GM12878 (cell line): ENCODE results near the gene PTPRC. TPM values are rescaled to one million over a fixed set of nuclear protein-coding genes. Genes with fewer than 3 reads are reported as not detected.

Source experiments
- ATAC-seq: fragments of 200-7000 bp; cut with Tn5 transposase; 3 replicates; pipeline ENCODE4 v1.9.1; 2020; ENCODE audit warnings: mild to moderate bottlenecking, moderate library complexity
- BruUV-seq: library from RNA; stranded (reverse); fragments of 400-500 nt; replicated peaks from 2 replicates; lab custom pipeline; 2021; lab: Mats Ljungman, UMichigan
- CTCF ChIA-PET: fragments of 300-600 bp; sonication (Branson Sonifier 250); formaldehyde crosslinking; extraction: SDS; loops from one replicate; lab custom pipeline; 2021; ENCODE audit warnings: inconsistent platforms; lab: Yijun Ruan, JAX
- POLR2A ChIA-PET: fragments of 350-600 bp; formaldehyde crosslinking; extraction: SDS; loops from one replicate; lab custom pipeline; 2021; ENCODE audit warnings: inconsistent platforms; lab: Charles Lee
- RAD21 ChIA-PET: fragments of 300-600 bp; sonication (Branson Sonifier 250); formaldehyde crosslinking; loops from one replicate; lab custom pipeline; 2023; ENCODE audit warnings: antibody characterized with exemption; ENCODE audit not compliant: unreplicated experiment; lab: Charles Lee
- SMC1A ChIA-PET: fragments of 300-600 bp; sonication (Branson Sonifier 250); formaldehyde crosslinking; loops from one replicate; lab custom pipeline; 2023; ENCODE audit not compliant: unreplicated experiment, uncharacterized antibody; lab: Charles Lee
- DNase-seq: peaks from one replicate; pipeline ENCODE4 v3.0.0-alpha.2; 2011; ENCODE audit warnings: low read depth, low spot score
- FAIRE-seq: peaks from 3 replicates; lab custom pipeline; 2011; peaks lifted over from hg19 to GRCh38; lab: Jason Lieb, UNC
- H2AFZ ChIP-seq: 2 replicates; pipeline ENCODE4 v1.6.0; 2011; ENCODE audit warnings: low read depth, low read length, control low read depth; ENCODE audit not compliant: control insufficient read depth
- H3K27ac ChIP-seq: 2 replicates; pipeline ENCODE4 v1.5.1; 2011; ENCODE audit warnings: control low read depth; ENCODE audit not compliant: control insufficient read depth, insufficient read depth
- H3K27me3 ChIP-seq, 2 experiments: replicated peaks in 1 of 2; 2 replicates each; pipeline versions ENCODE4 v1.6.0 to v1.6.1; 2011; ENCODE audit warnings: low read length in 1 of 2; ENCODE audit not compliant: control insufficient read depth in 2 of 2, insufficient read depth in 2 of 2
- H3K36me3 ChIP-seq, 2 experiments: 2 replicates each; pipeline ENCODE4 v1.5.1; 2011; ENCODE audit warnings: low read length in 1 of 2; ENCODE audit not compliant: control insufficient read depth in 2 of 2, insufficient read depth in 2 of 2
- H3K4me1 ChIP-seq: 2 replicates; pipeline ENCODE4 v1.6.1; 2011; ENCODE audit warnings: mild to moderate bottlenecking, low read length, moderate library complexity, mixed read lengths; ENCODE audit not compliant: control insufficient read depth, insufficient read depth
- H3K4me2 ChIP-seq: 2 replicates; pipeline ENCODE4 v1.6.0; 2011; ENCODE audit warnings: control low read depth; ENCODE audit not compliant: control insufficient read depth, insufficient read depth
- H3K4me3 ChIP-seq: fragments of 200-600 bp; sonication (generic); 2 replicates; pipeline ENCODE4 v1.5.1; 2016
- H3K79me2 ChIP-seq: 2 replicates; pipeline ENCODE4 v1.6.0; 2011; ENCODE audit warnings: low read length; ENCODE audit not compliant: control insufficient read depth, insufficient read depth
- H3K9ac ChIP-seq: 2 replicates; pipeline ENCODE4 v1.8.0; 2011; ENCODE audit warnings: low read length, control low read depth, mixed read lengths; ENCODE audit not compliant: control insufficient read depth, insufficient read depth
- H3K9me3 ChIP-seq: replicated peaks from 3 replicates; pipeline ENCODE4 v1.5.1; 2011; ENCODE audit warnings: mild to moderate bottlenecking, low read length; ENCODE audit not compliant: control insufficient read depth, insufficient read depth
- H4K20me1 ChIP-seq: 2 replicates; pipeline ENCODE4 v1.6.0; 2011; ENCODE audit not compliant: control insufficient read depth, insufficient read depth
- CBX5 ChIP-seq: sonication (generic); IDR thresholded peaks from 2 replicates; pipeline ENCODE4 v1.6.1; 2016; ENCODE audit warnings: low read depth, moderate library complexity, mild to moderate bottlenecking, inconsistent platforms
- CEBPB ChIP-seq, 2 experiments: fragments of 150-350 bp in 1 of 2; IDR thresholded peaks; 2 replicates each; pipeline ENCODE4 v1.6.1; 2012 to 2014; ENCODE audit warnings: low read depth in 2 of 2, low read length in 2 of 2, borderline replicate concordance in 1 of 2, inconsistent platforms in 1 of 2
- FOXM1 ChIP-seq: IDR thresholded peaks from 2 replicates; pipeline ENCODE4 v1.6.1; 2012; ENCODE audit warnings: low read depth, mild to moderate bottlenecking, inconsistent platforms, low read length, moderate library complexity
- RAD51 ChIP-seq: fragments of 450-650 bp; IDR thresholded peaks from 2 replicates; pipeline ENCODE4 v1.6.1; 2016; ENCODE audit warnings: moderate library complexity, mild to moderate bottlenecking, inconsistent platforms
- RUNX3 ChIP-seq: IDR thresholded peaks from 2 replicates; pipeline ENCODE4 v1.6.1; 2012; ENCODE audit warnings: low read length, inconsistent platforms
- ZNF217 ChIP-seq: fragments of 450-650 bp; IDR thresholded peaks from 2 replicates; pipeline ENCODE4 v1.6.1; 2017; ENCODE audit warnings: antibody characterized with exemption, mild to moderate bottlenecking
- WGBS: methylation state at CpG from one replicate; pipeline ENCODE4 v1.1.6; 2016; ENCODE audit warnings: low lambda C conversion rate; ENCODE audit not compliant: insufficient replicate concordance, insufficient coverage; ENCODE audit errors: missing lambda C conversion rate; 5-methylcytosine and 5-hydroxymethylcytosine counted together
- in situ Hi-C: fragments of 300-500 bp; cut with MboI; formaldehyde crosslinking; loops from 9 replicates; pipeline ENCODE4 v1.14.3; 2018; ENCODE audit warnings: mixed read lengths
- intact Hi-C: fragments of 100-400 bp; cut with micrococcal nuclease; formaldehyde crosslinking; loops from one replicate; pipeline ENCODE4 v1.14.2; 2022; ENCODE audit not compliant: unreplicated experiment
- polyA plus RNA-seq, 11 experiments: library from polyadenylated mRNA; depleted of rRNA in 4 of 11; unstranded in 6 of 11; stranded (reverse) in 5 of 11; fragments of >200 nt; fragmentation: Nextera tagmentation in 4 of 11; fragmentation: Illumina TruSeq in 1 of 11; extraction: Ambion mirVana in 4 of 11; extraction: Trizol in 1 of 11; gene quantifications; 1 replicate in 1 of 11; 2 replicates in 10 of 11; pipeline versions ENCODE4 v1.2.1 to v1.2.3, GENCODE V29; 2011 to 2016; ENCODE audit warnings: inconsistent platforms in 2 of 11, missing spikeins in 2 of 11, low read depth in 1 of 11
- total RNA-seq, 4 experiments: library from RNA; depleted of rRNA in 3 of 4; stranded (reverse); fragments of >200 nt in 3 of 4; fragmentation: Illumina TruSeq in 1 of 4; extraction: Trizol in 1 of 4; gene quantifications; 2 replicates each; pipeline versions ENCODE4 v1.2.1 to v1.2.3, GENCODE V29; 2013 to 2021
- TF ChIP-seq, protein P1 (sequence below): fragments of 150-350 bp; IDR thresholded peaks from 2 replicates; pipeline ENCODE4 v1.6.1; 2014; ENCODE audit warnings: mild to moderate bottlenecking, low read depth, low read length

Gene PTPRC
- total and polyA plus RNA-seq, 10 of the 15 experiments (the other 5 are each of a cell fraction or from before 2014, with no cell fraction given): 72.9 to 221 (median 118) TPM

DNA sequence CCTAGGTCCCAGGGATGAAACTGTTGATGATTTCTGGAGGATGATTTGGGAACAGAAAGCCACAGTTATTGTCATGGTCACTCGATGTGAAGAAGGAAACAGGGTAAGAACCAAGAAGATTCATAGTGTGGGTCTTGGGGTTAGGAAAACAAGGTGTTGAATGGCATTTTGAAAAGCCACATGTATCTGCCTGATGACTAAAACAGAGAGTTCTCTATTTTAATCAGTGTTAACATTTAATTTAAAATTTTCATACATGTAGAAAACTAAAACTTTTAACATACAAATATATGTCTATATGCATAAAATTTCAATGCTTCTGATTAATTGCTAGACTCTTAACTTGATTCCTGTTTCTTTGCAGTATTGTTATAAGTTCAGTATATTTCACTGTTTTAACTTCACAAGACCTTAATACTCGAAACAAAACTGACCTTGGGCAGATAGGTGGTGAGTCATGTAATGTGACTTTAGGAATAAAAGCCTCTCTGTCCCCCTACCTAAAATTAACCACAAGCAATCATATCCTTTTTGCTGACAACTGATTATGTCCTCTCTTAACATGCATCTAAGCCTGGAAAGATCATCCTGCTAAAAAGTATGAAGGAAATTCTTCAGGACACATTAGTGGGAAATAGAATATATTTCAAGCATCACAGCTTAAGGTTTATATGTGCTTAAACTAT, 95.6 kb downstream of the PTPRC start (continued):
- TF ChIP-seq RUNX3 (peak; percentile 90), CEBPB (IDR thresholded peaks at IDR 0.05; ENCODE audit: borderline replicate concordance in 1 of 2, low read depth in 2 of 2, low read length in 2 of 2) (no peak), CBX5 (no peak), FOXM1 (peak; percentile 72; the same call in 1 of the 2 replicates)

DNA sequence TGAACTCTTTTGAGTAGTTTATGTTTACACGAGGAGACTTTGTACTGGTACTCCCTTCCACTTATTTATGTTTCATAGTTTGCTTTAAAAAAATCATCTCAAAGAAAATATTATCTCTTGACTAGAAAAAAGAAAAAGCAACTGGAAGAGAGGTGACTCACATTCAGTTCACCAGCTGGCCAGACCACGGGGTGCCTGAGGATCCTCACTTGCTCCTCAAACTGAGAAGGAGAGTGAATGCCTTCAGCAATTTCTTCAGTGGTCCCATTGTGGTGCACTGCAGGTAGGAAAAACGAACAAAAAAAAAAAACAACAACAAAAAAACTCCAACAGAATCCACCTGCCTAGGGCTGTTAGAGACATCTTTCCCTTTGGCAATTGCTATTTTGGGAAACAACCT, 102.9 kb downstream of the PTPRC start:
- Histone ChIP-seq H3K9ac (no peak overlapping the region), H3K27me3 (no peaks in the 10 kb centered on the region), H3K4me3 (no peak overlapping the region), H3K4me1 (no peaks in the 10 kb centered on the region), H4K20me1 (no peaks in the 10 kb centered on the region), H2AFZ (no peak overlapping the region), H3K79me2 (no peaks in the 10 kb centered on the region), H3K27ac (no peak overlapping the region), H3K9me3 (peaks cover 2% of the 10 kb centered on the region), H3K36me3 (peaks cover 9 to 28% of the 10 kb centered on the region in 2 experiments), H3K4me2 (no peak overlapping the region)
- POLR2A ChIA-PET: no interaction called here
- intact Hi-C loops: no loop called here
- CTCF ChIA-PET: interaction anchor here (0.6 kb wide), 1 partner anchor 9 kb away, joined by 3 read pairs; no protein-coding TSS in a partner anchor
- TF ChIP-seq, protein P1, sequence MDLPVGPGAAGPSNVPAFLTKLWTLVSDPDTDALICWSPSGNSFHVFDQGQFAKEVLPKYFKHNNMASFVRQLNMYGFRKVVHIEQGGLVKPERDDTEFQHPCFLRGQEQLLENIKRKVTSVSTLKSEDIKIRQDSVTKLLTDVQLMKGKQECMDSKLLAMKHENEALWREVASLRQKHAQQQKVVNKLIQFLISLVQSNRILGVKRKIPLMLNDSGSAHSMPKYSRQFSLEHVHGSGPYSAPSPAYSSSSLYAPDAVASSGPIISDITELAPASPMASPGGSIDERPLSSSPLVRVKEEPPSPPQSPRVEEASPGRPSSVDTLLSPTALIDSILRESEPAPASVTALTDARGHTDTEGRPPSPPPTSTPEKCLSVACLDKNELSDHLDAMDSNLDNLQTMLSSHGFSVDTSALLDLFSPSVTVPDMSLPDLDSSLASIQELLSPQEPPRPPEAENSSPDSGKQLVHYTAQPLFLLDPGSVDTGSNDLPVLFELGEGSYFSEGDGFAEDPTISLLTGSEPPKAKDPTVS: no peak
- TF ChIP-seq ZNF217 (no peak), RAD51 (no peak)
- ATAC-seq (no peak), FAIRE-seq (no peak), DNase-seq (no peak)
- 77% methylated on average over 3 of the region's 3 CpGs for WGBS
- in situ Hi-C loops: no loop called here
- no TSS peak for BruUV-seq
- SMC1A ChIA-PET: interaction anchor here (0.7 to 1.3 kb wide), 2 partner anchors 29 to 122 kb away, joined by 3 read pairs; no protein-coding TSS in a partner anchor
- RAD21 ChIA-PET: no interaction called here
